Adipocyte (in vitro differentiated cells): ENCODE results near the gene TPRX1.
"Not testable (repeated sequence)": the region's sequence is repeated elsewhere in the genome, so short reads cannot be mapped to it uniquely, and the experiment has no call there.

Source experiments
- DNase-seq: peaks from one replicate; pipeline ENCODE4 v3.0.0-alpha.2; 2015; ENCODE audit warnings: low read depth
- H3K27me3 ChIP-seq: replicated peaks from 2 replicates; pipeline ENCODE4 v1.7.0; 2013; ENCODE audit warnings: mild to moderate bottlenecking, low read length, moderate library complexity; ENCODE audit not compliant: control insufficient read depth, insufficient read depth
- H3K36me3 ChIP-seq: 2 replicates; pipeline ENCODE4 v1.7.0; 2013; ENCODE audit warnings: low read length, mild to moderate bottlenecking, moderate library complexity; ENCODE audit not compliant: control insufficient read depth, insufficient read depth, severe bottlenecking
- H3K4me1 ChIP-seq: 2 replicates; pipeline ENCODE4 v1.7.0; 2013; ENCODE audit warnings: mild to moderate bottlenecking, low read length, moderate library complexity; ENCODE audit not compliant: control insufficient read depth, insufficient read depth
- H3K4me3 ChIP-seq: 2 replicates; pipeline ENCODE4 v1.7.0; 2013; ENCODE audit warnings: mild to moderate bottlenecking, low read length, moderate library complexity
- H3K9ac ChIP-seq: 2 replicates; pipeline ENCODE4 v1.7.0; 2013; ENCODE audit warnings: mild to moderate bottlenecking, low read length, moderate library complexity
- H3K9me3 ChIP-seq: 2 replicates; pipeline ENCODE4 v1.7.0; 2013; ENCODE audit warnings: mild to moderate bottlenecking, low read length, moderate library complexity; ENCODE audit not compliant: control insufficient read depth

TPRX1 gene

GRCh38 chr19:47766359-47766620 is 38.1 kb downstream of the TPRX1 start:
- Histone ChIP-seq H3K4me3 (no peak overlapping the region), H3K9me3 (no peaks in the 10 kb centered on the region), H3K36me3 (no peaks in the 10 kb centered on the region), H3K4me1 (peaks cover 2% of the 10 kb centered on the region), H3K9ac (no peak overlapping the region), H3K27me3 (no peaks in the 10 kb centered on the region)
- DNase-seq = no peak

GRCh38 chr19:47765523-47766358 is 38.6 kb downstream of the TPRX1 start:
- DNase-seq = peak; percentile 73
- Histone ChIP-seq H3K4me3 (no peak overlapping the region), H3K9ac (no peak overlapping the region), H3K9me3 (no peaks in the 10 kb centered on the region), H3K4me1 (peaks cover 2% of the 10 kb centered on the region), H3K36me3 (no peaks in the 10 kb centered on the region), H3K27me3 (no peaks in the 10 kb centered on the region)

DNA sequence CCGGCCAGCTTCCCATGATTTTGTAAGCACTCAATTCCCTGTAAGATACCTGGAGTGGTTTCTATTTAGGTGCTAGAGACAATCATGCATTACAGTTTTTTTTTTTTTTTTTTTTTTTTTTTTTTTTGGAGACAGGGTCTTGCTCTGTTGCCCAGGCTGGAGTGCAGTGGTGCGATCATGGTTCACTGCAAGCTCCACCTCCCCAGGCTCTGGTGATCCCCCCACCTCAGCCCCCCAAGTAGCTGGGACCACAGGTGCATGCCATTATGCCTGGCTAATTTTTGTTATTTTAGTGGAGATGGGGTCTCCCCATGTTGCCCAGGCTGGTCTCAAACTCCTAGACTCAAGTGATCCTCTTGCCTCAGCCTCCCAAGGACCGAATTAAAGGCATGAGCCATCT is 39.6 kb downstream of the TPRX1 start:
- H3K36me3 ChIP-seq, H3K4me3 ChIP-seq, H3K9ac ChIP-seq, H3K4me1 ChIP-seq, DNase-seq, H3K27me3 ChIP-seq, H3K9me3 ChIP-seq: not testable (repeated sequence)

GRCh38 chr19:47762615-47763308 is 41.6 kb downstream of the TPRX1 start:
- no peak for DNase-seq
- no peak overlapping the region for H3K9ac ChIP-seq
- peaks cover 2% of the 10 kb centered on the region for H3K4me1 ChIP-seq
- peaks cover 14% of the 10 kb centered on the region for H3K36me3 ChIP-seq
- no peak overlapping the region for H3K4me3 ChIP-seq
- no peaks in the 10 kb centered on the region for H3K27me3 ChIP-seq
- no peaks in the 10 kb centered on the region for H3K9me3 ChIP-seq

DNA sequence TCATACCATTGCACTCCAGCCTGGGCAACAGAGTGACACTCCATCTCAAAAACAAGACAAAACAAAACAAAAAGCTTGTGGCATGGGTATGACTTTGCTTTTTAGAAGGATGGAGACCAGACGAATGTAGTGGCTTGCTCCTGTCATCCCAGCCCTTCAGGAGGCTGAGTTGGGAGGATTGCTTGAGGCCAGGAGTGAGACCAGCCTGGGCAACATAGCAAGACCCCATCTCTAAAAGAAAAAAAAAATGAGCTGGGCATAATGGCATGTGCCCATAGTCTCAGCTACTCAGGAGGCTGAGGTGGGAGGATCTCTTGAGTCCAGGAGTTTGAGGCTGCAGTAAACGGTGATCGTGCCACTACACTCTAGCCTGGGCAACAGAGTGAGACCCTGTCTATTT is 42.2 kb downstream of the TPRX1 start:
- H3K27me3 ChIP-seq = no peaks in the 10 kb centered on the region
- peaks cover 2% of the 10 kb centered on the region for H3K4me1 ChIP-seq
- H3K9me3 ChIP-seq = no peaks in the 10 kb centered on the region
- H3K36me3 ChIP-seq = peaks cover 20% of the 10 kb centered on the region
- DNase-seq = no peak
- H3K9ac ChIP-seq = no peak overlapping the region
- H3K4me3 ChIP-seq = no peak overlapping the region

DNA sequence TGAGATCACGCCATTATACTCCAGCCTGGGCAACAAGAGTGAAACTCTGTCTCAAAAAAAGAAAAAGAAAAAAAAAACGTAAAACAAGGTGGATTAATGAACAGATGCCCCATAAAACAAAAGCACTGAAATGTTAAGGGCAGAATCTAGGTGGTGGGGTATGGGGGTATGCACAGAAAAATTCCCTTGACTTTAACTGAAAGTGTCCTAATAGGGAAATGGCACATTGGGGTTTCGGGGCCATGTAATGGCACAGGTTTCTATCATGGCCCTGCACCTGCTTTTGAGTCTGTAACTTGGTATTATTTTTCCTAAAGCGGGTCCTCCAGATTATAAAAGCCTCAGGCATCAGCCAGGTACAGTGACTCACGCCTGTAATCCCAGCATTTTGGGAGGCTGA is 42.8 kb downstream of the TPRX1 start:
- H3K9ac ChIP-seq = no peak overlapping the region
- H3K9me3 ChIP-seq = no peaks in the 10 kb centered on the region
- peaks cover 2% of the 10 kb centered on the region for H3K4me1 ChIP-seq
- H3K4me3 ChIP-seq = no peak overlapping the region
- H3K27me3 ChIP-seq = no peaks in the 10 kb centered on the region
- no peak for DNase-seq
- peaks cover 26% of the 10 kb centered on the region for H3K36me3 ChIP-seq

GRCh38 chr19:47760632-47760999 is 43.7 kb downstream of the TPRX1 start:
- Histone ChIP-seq H3K9me3 (no peaks in the 10 kb centered on the region), H3K27me3 (no peaks in the 10 kb centered on the region), H3K4me3 (no peak overlapping the region), H3K36me3 (peaks cover 35% of the 10 kb centered on the region), H3K9ac (no peak overlapping the region), H3K4me1 (peaks cover 2% of the 10 kb centered on the region)
- DNase-seq = no peak

- Histone ChIP-seq H3K27me3 (no peaks in the 10 kb centered on the region), H3K9ac (no peak overlapping the region), H3K9me3 (no peaks in the 10 kb centered on the region), H3K36me3 (peaks cover 53% of the 10 kb centered on the region), H3K4me3 (no peak overlapping the region), H3K4me1 (no peaks in the 10 kb centered on the region)
- DNase-seq = no peak
Measured at GRCh38 chr19:47758443-47758804, 45.9 kb downstream of the TPRX1 start.

DNA sequence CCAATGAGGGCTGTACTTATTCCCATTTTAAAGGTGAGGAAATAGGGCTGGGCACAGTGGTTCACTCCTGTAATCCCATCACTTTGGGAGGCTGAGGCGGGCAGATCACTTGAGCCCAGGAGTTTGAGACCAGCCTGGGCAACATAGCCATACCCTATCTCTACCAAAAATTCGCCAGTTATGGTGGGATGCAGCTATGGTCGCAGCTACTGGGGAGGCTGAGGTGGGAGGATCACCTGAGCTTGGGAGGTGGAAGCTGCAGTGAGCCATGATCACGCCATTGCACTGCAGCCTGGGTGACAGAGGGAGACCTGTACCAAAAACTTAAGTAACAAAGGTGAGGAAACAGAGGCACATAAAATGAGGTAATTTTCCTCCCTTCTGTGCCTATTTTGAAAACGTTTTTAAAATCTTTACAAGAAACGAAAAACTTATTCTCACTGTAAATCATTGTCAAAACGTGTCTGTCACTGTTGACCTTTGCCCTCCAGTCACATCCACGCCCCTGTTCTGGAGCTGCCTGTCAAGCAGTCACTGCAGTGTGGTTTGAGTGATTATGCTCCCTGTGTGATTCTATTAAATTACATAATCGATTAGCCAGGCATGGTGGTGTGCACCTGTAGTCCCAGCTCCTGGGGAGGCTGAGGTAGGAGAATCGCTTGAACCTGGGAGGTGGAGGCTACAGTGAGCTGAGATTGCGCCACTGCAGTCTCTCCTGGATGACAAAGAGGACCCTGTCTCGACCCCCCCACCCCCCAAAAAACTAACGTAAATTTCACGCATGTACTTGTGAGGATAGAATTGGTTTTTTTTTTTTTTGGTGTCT is 46.5 kb downstream of the TPRX1 start:
- Histone ChIP-seq H3K9me3 (no peaks in the 10 kb centered on the region), H3K36me3 (peaks cover 59% of the 10 kb centered on the region), H3K4me1 (no peaks in the 10 kb centered on the region), H3K4me3 (no peak overlapping the region), H3K27me3 (no peaks in the 10 kb centered on the region), H3K9ac (no peak overlapping the region)
- DNase-seq = no peak

- Histone ChIP-seq H3K9ac (no peak overlapping the region), H3K4me3 (no peak overlapping the region), H3K9me3 (no peaks in the 10 kb centered on the region), H3K4me1 (no peaks in the 10 kb centered on the region), H3K36me3 (peaks cover 67% of the 10 kb centered on the region), H3K27me3 (no peaks in the 10 kb centered on the region)
- no peak for DNase-seq
Measured at GRCh38 chr19:47756953-47757608, 47.3 kb downstream of the TPRX1 start.

DNA sequence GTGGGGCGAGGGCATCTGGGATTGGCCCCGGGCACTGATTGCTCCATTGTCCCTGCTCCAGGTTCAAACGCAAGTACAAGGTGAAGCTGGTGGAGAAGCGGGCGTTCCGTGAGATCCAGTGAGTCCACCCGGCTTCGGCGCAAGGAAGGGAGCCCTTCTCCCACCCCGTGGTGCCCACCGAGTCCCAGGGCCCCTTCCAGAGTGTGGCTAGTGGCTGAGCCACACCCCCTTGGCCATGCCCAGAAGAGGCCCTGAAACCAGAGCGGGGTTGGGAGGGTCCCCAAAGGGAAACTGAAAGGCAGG is 47.8 kb downstream of the TPRX1 start:
- Histone ChIP-seq H3K27me3 (no peaks in the 10 kb centered on the region), H3K4me3 (no peak overlapping the region), H3K9ac (no peak overlapping the region), H3K36me3 (peaks cover 69% of the 10 kb centered on the region), H3K9me3 (no peaks in the 10 kb centered on the region), H3K4me1 (no peaks in the 10 kb centered on the region)
- no peak for DNase-seq
